OCI-LY7 (cell line): ENCODE measurements around the gene DIAPH3.

Experiments
- CTCF ChIP-seq: fragments of 200-600 bp; sonication (generic); conservative IDR thresholded peaks from 2 replicates; pipeline ENCODE4 v1.5.1; 2014; ENCODE audit warnings: mild to moderate bottlenecking, antibody characterized with exemption, low read length, moderate library complexity, mixed read lengths
- EZH2phosphoT487 ChIP-seq: fragments of 200-600 bp; sonication (generic); IDR thresholded peaks from 2 replicates; pipeline ENCODE4 v1.6.1; 2018; ENCODE audit warnings: low read depth, borderline replicate concordance, mild to moderate bottlenecking, mixed run types, antibody characterized with exemption, low read length, moderate library complexity, mixed read lengths

GRCh38 chr13:59835569-59835968 is 328.2 kb downstream of the DIAPH3 start:
- TF ChIP-seq CTCF = no peak
- TF ChIP-seq EZH2phosphoT487 = no peak
